Neural cell (in vitro differentiated cells): Measurements from ENCODE around the gene SV2C. TPM values are rescaled to one million over a fixed set of nuclear protein-coding genes. Genes with fewer than 3 reads are reported as not detected.
"Not testable (repeated sequence)": the region's sequence is repeated elsewhere in the genome, so short reads cannot be mapped to it uniquely, and the experiment has no call there.

ENCODE experiments used
- H2AFZ ChIP-seq: fragments of 200-600, 300-800 bp; sonication (generic), shearing (Covaris generic); 2 replicates; pipeline ENCODE4 v1.6.0; 2014; ENCODE audit warnings: low read depth, mild to moderate bottlenecking, antibody characterized with exemption, low read length, moderate library complexity
- H3F3A ChIP-seq: fragments of 200-600 bp; shearing (Covaris generic); 2 replicates; pipeline ENCODE4 v1.6.1; 2016; ENCODE audit warnings: mild to moderate bottlenecking, moderate library complexity, mixed read lengths, antibody characterized with exemption, low read length; ENCODE audit not compliant: insufficient read depth, poor library complexity, severe bottlenecking
- H3K27ac ChIP-seq: fragments of 200-600, 300-800 bp; sonication (generic), shearing (Covaris generic); 2 replicates; pipeline ENCODE4 v1.5.1; 2014; ENCODE audit warnings: mild to moderate bottlenecking, low read length, moderate library complexity
- H3K27me3 ChIP-seq: fragments of 300-800, 200-600 bp; sonication (generic), shearing (Covaris generic); 2 replicates; pipeline ENCODE4 v1.6.0; 2014; ENCODE audit warnings: mild to moderate bottlenecking, low read depth, low read length, moderate library complexity; ENCODE audit not compliant: insufficient read depth
- H3K36me3 ChIP-seq: fragments of 300-800, 200-600 bp; sonication (generic), shearing (Covaris generic); 2 replicates; pipeline ENCODE4 v1.5.1; 2014; ENCODE audit warnings: mild to moderate bottlenecking, antibody characterized with exemption, low read length, moderate library complexity; ENCODE audit not compliant: insufficient read depth
- H3K4me2 ChIP-seq: fragments of 300-800, 200-600 bp; sonication (generic), shearing (Covaris generic); 2 replicates; pipeline ENCODE4 v1.6.0; 2014; ENCODE audit warnings: mild to moderate bottlenecking, low read length
- H3K4me3 ChIP-seq: fragments of 300-800, 200-600 bp; sonication (generic), shearing (Covaris generic); 2 replicates; pipeline ENCODE4 v1.5.1; 2014; ENCODE audit warnings: mild to moderate bottlenecking, low read length, moderate library complexity
- H3K79me2 ChIP-seq: fragments of 200-600 bp; shearing (Covaris generic); replicated peaks from 2 replicates; pipeline ENCODE4 v1.6.0; 2014; ENCODE audit warnings: mild to moderate bottlenecking, low read length, moderate library complexity; ENCODE audit not compliant: insufficient read depth
- H3K9ac ChIP-seq: fragments of 300-800, 200-600 bp; sonication (generic), shearing (Covaris generic); 2 replicates; pipeline ENCODE4 v1.6.1; 2016; ENCODE audit warnings: mild to moderate bottlenecking, low read length, mixed read lengths
- H3K9me2 ChIP-seq: fragments of 200-600 bp; shearing (Covaris generic); 2 replicates; pipeline ENCODE4 v1.6.1; 2016; ENCODE audit warnings: mild to moderate bottlenecking, low read length, mixed read lengths; ENCODE audit not compliant: insufficient read depth
- H3K9me3 ChIP-seq: fragments of 200-600, 300-800 bp; sonication (generic), shearing (Covaris generic); 2 replicates; pipeline ENCODE4 v1.6.1; 2016; ENCODE audit warnings: mild to moderate bottlenecking, mixed run types, low read length, moderate library complexity, mixed read lengths
- H4K20me1 ChIP-seq: fragments of 200-600 bp; shearing (Covaris generic); 2 replicates; pipeline ENCODE4 v1.6.1; 2016; ENCODE audit warnings: mild to moderate bottlenecking, mixed run types; ENCODE audit not compliant: insufficient read depth
- EP300 ChIP-seq: fragments of 450-650 bp; conservative IDR thresholded peaks from 2 replicates; pipeline ENCODE4 v1.6.1; 2014; ENCODE audit warnings: antibody characterized with exemption, mild to moderate bottlenecking, moderate library complexity; ENCODE audit not compliant: poor library complexity, severe bottlenecking
- EZH2 ChIP-seq: fragments of 200-600, 300-800 bp; shearing (Covaris generic), sonication (generic); IDR thresholded peaks from 2 replicates; pipeline ENCODE4 v1.6.1; 2014; ENCODE audit warnings: antibody characterized with exemption, low read length, borderline replicate concordance, mild to moderate bottlenecking; ENCODE audit not compliant: insufficient read depth, poor library complexity, severe bottlenecking
- MXI1 ChIP-seq: fragments of 450-650 bp; conservative IDR thresholded peaks from 2 replicates; pipeline ENCODE4 v1.6.1; 2014; ENCODE audit warnings: antibody characterized with exemption, mild to moderate bottlenecking; ENCODE audit not compliant: poor library complexity, severe bottlenecking
- POLR2AphosphoS5 ChIP-seq: IDR thresholded peaks from 2 replicates; pipeline ENCODE4 v1.6.1; 2012
- RAD21 ChIP-seq: fragments of 450-650 bp; conservative IDR thresholded peaks from 2 replicates; pipeline ENCODE4 v1.6.1; 2014; ENCODE audit warnings: antibody characterized with exemption, mild to moderate bottlenecking, moderate library complexity
- TAF1 ChIP-seq: IDR thresholded peaks from 2 replicates; pipeline ENCODE4 v1.6.1; 2012; ENCODE audit warnings: low read depth
- polyA plus RNA-seq: library from polyadenylated mRNA; depleted of rRNA; stranded (reverse); fragments of >200 nt; gene quantifications from 2 replicates; pipeline ENCODE4 v1.2.3, GENCODE V29; 2014
- TF ChIP-seq, protein P1 (sequence below): IDR thresholded peaks from 2 replicates; pipeline ENCODE4 v1.6.1; 2012; ENCODE audit warnings: borderline replicate concordance

SV2C gene
- polyA plus RNA-seq, 1 donor from 2014 or later: 0.45 TPM

DNA sequence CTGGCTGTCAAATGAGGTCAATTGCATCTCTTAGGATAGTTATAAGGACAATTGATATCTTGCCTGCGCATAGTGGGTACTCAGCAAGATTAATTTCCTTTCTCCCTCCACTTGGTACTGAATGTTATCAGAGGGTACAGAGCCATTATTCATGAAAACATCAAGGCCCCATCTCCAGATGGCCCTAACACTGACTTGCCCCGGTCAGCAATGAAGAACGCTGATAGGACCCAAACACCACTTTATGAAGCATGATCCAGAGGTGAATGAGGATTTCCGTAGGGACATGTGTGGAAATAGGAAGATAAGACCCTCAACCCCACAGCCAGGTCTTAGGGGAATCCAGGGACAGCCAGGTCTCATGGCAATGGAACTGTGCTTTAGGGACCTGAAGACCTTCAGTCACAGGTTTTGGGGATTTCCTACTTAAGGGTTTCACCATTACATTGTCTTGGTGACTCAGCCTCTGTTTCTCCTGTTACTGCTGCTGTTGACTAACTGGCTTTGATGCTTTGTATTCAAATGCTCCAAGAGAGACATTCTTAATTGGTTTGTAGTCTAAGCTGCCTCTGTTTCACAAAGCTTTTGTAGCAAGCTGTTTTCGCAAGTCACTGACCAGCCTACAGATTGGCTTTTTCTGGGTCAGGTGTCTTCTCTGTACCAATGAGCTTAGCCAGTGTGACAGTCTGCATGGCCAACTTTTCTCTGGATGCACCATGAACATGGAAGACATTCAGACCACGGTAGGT is 284.6 kb downstream of the SV2C start:
- Histone ChIP-seq H2AFZ (no peak overlapping the region), H3K27me3 (no peaks in the 10 kb centered on the region), H3K9me3 (no peaks in the 10 kb centered on the region), H3K4me2 (no peak overlapping the region), H3K79me2 (no peaks in the 10 kb centered on the region), H3K27ac (no peak overlapping the region), H3K36me3 (no peaks in the 10 kb centered on the region), H3K9ac (no peak overlapping the region), H4K20me1 (no peaks in the 10 kb centered on the region), H3F3A (no peaks in the 10 kb centered on the region), H3K9me2 (no peaks in the 10 kb centered on the region), H3K4me3 (no peak overlapping the region)
- TF ChIP-seq, protein P1, sequence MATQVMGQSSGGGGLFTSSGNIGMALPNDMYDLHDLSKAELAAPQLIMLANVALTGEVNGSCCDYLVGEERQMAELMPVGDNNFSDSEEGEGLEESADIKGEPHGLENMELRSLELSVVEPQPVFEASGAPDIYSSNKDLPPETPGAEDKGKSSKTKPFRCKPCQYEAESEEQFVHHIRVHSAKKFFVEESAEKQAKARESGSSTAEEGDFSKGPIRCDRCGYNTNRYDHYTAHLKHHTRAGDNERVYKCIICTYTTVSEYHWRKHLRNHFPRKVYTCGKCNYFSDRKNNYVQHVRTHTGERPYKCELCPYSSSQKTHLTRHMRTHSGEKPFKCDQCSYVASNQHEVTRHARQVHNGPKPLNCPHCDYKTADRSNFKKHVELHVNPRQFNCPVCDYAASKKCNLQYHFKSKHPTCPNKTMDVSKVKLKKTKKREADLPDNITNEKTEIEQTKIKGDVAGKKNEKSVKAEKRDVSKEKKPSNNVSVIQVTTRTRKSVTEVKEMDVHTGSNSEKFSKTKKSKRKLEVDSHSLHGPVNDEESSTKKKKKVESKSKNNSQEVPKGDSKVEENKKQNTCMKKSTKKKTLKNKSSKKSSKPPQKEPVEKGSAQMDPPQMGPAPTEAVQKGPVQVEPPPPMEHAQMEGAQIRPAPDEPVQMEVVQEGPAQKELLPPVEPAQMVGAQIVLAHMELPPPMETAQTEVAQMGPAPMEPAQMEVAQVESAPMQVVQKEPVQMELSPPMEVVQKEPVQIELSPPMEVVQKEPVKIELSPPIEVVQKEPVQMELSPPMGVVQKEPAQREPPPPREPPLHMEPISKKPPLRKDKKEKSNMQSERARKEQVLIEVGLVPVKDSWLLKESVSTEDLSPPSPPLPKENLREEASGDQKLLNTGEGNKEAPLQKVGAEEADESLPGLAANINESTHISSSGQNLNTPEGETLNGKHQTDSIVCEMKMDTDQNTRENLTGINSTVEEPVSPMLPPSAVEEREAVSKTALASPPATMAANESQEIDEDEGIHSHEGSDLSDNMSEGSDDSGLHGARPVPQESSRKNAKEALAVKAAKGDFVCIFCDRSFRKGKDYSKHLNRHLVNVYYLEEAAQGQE: no peak
- TF ChIP-seq EP300 (no peak), EZH2 (no peak), TAF1 (no peak), RAD21 (no peak), MXI1 (no peak)

DNA sequence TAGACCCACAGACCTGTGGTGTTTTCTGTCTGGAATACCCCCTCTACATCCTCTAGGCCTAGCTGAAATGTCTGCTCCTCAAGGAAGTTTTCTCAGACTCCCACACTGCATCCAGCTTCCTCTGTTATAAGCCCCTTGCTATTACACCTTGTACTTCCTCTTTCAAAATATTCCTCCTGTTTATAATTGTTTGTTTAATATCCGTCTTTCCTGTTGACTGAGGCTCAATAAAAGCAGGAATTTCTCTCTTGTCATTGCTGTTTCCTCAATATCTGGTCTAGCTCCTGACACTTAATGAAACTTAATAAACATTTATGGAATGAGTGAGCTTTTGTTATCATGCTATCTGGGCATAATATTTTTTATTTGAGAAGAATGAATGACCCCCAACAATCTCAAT is 285.8 kb downstream of the SV2C start:
- no peaks in the 10 kb centered on the region for H3K79me2 ChIP-seq
- no peak overlapping the region for H3K9ac ChIP-seq
- H3F3A ChIP-seq: no peaks in the 10 kb centered on the region
- TF ChIP-seq TAF1 (no peak), POLR2AphosphoS5 (no peak), MXI1 (no peak), EZH2 (no peak), EP300 (no peak)
- H3K4me2 ChIP-seq: no peak overlapping the region
- H3K36me3 ChIP-seq: no peaks in the 10 kb centered on the region
- no peaks in the 10 kb centered on the region for H3K27me3 ChIP-seq
- H3K9me2 ChIP-seq: no peaks in the 10 kb centered on the region
- no peak overlapping the region for H3K27ac ChIP-seq
- H2AFZ ChIP-seq: no peak overlapping the region
- no peak overlapping the region for H3K4me3 ChIP-seq
- H3K9me3 ChIP-seq: no peaks in the 10 kb centered on the region
- no peaks in the 10 kb centered on the region for H4K20me1 ChIP-seq

DNA sequence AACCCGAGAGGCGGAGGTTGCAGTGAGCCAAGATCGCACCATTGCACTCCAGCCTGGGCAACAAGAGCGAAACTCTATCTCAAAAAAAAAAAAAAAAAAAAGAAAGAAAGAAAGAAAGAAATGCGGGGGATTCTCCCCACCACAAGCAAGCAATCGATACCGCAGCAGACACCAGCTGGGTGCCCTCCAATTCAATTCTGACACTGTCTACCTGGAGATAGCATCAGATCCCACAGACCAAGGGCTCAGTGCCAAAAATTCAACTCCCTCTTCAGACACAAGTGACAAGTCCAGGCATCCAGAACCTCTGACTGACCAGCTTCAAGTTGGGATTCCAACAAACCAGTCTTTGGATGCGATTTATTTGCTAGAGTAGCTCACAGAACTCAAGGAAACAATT is 286.5 kb downstream of the SV2C start:
- H3F3A ChIP-seq, H3K79me2 ChIP-seq, H3K9me2 ChIP-seq, H3K9ac ChIP-seq, H3K36me3 ChIP-seq, H3K27me3 ChIP-seq, H3K4me3 ChIP-seq, H3K9me3 ChIP-seq, H3K4me2 ChIP-seq, H2AFZ ChIP-seq, H3K27ac ChIP-seq, H4K20me1 ChIP-seq: not testable (repeated sequence)
